Spleen (tissue), 7 donors: ENCODE measurements around the gene ERC1.

Source experiments
- CTCF ChIP-seq, 11 experiments: fragments of 200-600 bp in 7 of 11; fragments of 450-650 bp in 4 of 11; sonication (generic) in 4 of 11; IDR thresholded peaks in 8 of 11; conservative IDR thresholded peaks in 3 of 11; 1 replicate in 7 of 11; 2 replicates in 4 of 11; pipeline versions ENCODE4 v1.4.0 to v1.8.0; 2016 to 2021; ENCODE audit warnings: antibody characterized with exemption in 11 of 11, inconsistent platforms in 4 of 11, mild to moderate bottlenecking in 1 of 11
- POLR2A ChIP-seq, 3 donors: fragments of 450-650 bp; IDR thresholded peaks; one replicate each; pipeline ENCODE4 v1.5.1; 2017; ENCODE audit warnings: antibody characterized with exemption in 3 of 3, mild to moderate bottlenecking in 1 of 3
- donor health status: DM: no; HTN: no; CAD: no; lungs with moderate emphysema.
- donor health status: DM: no; HTN: no; CAD: no.
- donor health status: DM: no; HTN: no; CAD: no.

DNA sequence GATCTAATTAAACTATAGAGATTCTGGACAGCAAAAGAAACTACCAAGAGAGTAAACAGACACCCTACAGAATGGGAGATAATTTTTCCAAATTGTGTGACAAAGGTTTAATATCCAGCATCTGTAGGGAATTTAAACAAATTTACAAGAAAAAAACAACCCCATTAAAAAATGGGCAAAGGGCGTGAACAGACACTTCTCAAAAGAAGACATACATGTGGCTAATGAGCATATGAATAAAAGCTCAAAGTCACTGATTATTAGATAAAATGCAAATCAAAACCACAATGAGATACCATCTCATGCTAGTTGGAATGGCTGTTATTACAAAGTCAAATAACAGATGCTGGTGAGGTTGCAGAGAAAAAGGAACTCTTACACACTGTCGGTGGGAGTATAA is 309.4 kb downstream of the ERC1 start:
- no peak for TF ChIP-seq CTCF (IDR thresholded peaks at IDR 0.05 in 8 of 11, conservative IDR thresholded peaks at IDR 0.05 in 3 of 11)
- no peak for TF ChIP-seq POLR2A (IDR thresholded peaks at IDR 0.05)
